MCF 10A (cell line): ENCODE data around the gene AP2M1. TPM values are rescaled to one million over a fixed set of nuclear protein-coding genes. Genes with fewer than 3 reads are reported as not detected.
A peak's percentile ranks its signal among the peaks of the same experiment; 100 is the strongest.

Source experiments
- BruUV-seq: library from RNA; stranded (reverse); fragments of 400-500 nt; replicated peaks from 2 replicates; lab custom pipeline; 2021; lab: Mats Ljungman, UMichigan
- CTCF ChIA-PET: fragments of 300-600 bp; sonication (Branson Sonifier 250); formaldehyde crosslinking; extraction: SDS; loops from one replicate; lab custom pipeline; 2021; ENCODE audit warnings: antibody characterized with exemption, inconsistent platforms; lab: Yijun Ruan, JAX
- POLR2A ChIA-PET: fragments of 300-600, 350-650 bp; sonication (Branson Sonifier 250); formaldehyde crosslinking; extraction: SDS; loops from one replicate; lab custom pipeline; 2020; ENCODE audit warnings: antibody characterized with exemption, inconsistent platforms; lab: Yijun Ruan, JAX
- DNase-seq: peaks from one replicate; pipeline ENCODE4 v3.0.0-alpha.2; 2018; ENCODE audit not compliant: unreplicated experiment
- H3K27ac Mint-ChIP-seq: one replicate; pipeline ENCODE4 v1.8.0; 2022; ENCODE audit warnings: mild to moderate bottlenecking, low read depth, mixed read lengths; ENCODE audit not compliant: unreplicated experiment
- H3K27me3 Mint-ChIP-seq: one replicate; pipeline ENCODE4 v1.8.0; 2022; ENCODE audit warnings: mixed read lengths; ENCODE audit not compliant: insufficient read depth, unreplicated experiment
- H3K36me3 Mint-ChIP-seq: one replicate; pipeline ENCODE4 v1.8.0; 2022; ENCODE audit warnings: mild to moderate bottlenecking, moderate library complexity, mixed read lengths; ENCODE audit not compliant: insufficient read depth, unreplicated experiment
- H3K4me1 Mint-ChIP-seq: one replicate; pipeline ENCODE4 v1.8.0; 2022; ENCODE audit warnings: mixed read lengths; ENCODE audit not compliant: insufficient read depth, unreplicated experiment
- H3K4me3 Mint-ChIP-seq: one replicate; pipeline ENCODE4 v1.8.0; 2022; ENCODE audit warnings: mild to moderate bottlenecking, moderate library complexity, mixed read lengths; ENCODE audit not compliant: unreplicated experiment
- H3K9me3 Mint-ChIP-seq: one replicate; pipeline ENCODE4 v1.8.0; 2022; ENCODE audit warnings: mixed read lengths; ENCODE audit not compliant: unreplicated experiment
- intact Hi-C: fragments of 100-400 bp; cut with micrococcal nuclease; formaldehyde crosslinking; loops from 2 replicates; pipeline ENCODE4 v1.14.1; 2022
- total RNA-seq: library from RNA; stranded (reverse); gene quantifications from 2 replicates; pipeline ENCODE4 v1.2.3, GENCODE V29; 2022
- TF ChIP-seq, protein P1 (sequence below): fragments of 200-600 bp; IDR thresholded peaks from one replicate; pipeline ENCODE4 v1.8.0; 2022; ENCODE audit warnings: antibody characterized with exemption, mild to moderate bottlenecking; ENCODE audit not compliant: unreplicated experiment

Gene AP2M1
- total RNA-seq, 1 experiment from 2014 or later, result 301 TPM

DNA sequence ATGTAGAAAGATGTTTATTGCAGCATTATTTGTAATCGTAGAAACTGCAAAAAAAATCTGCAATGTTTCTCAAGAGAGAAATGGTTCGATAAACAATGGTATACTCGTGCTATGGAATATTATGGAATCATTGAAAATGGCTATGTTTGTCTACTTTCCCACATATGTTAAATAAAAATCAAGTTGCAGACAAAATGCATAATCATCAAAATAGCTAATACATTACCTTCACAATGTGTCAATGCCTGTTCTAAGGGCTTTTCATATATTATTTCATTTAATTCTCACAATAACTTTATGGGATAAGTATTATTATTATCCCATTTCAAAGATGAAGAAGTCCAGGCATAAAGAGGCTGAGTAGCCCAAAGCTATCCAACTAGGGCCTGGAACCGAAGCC, 41.7 kb upstream of the AP2M1 start:
- no peak for DNase-seq
- POLR2A ChIA-PET, result interaction anchor here (1.1 to 4.5 kb wide), 13 partner anchors 8 to 248 kb away, joined by 3 to 59 read pairs (median 10); partner anchors contain the start of genes AP2M1, CLCN2, DVL3 and EEF1AKMT4
- Mint-ChIP-seq H3K27me3 (no peaks in the 10 kb centered on the region), H3K4me3 (peak overlapping the region; percentile 99), H3K36me3 (no peaks in the 10 kb centered on the region), H3K9me3 (no peaks in the 10 kb centered on the region), H3K4me1 (peaks cover 17% of the 10 kb centered on the region), H3K27ac (peak overlapping the region; percentile 83)
- CTCF ChIA-PET, result interaction anchor here (0.8 to 0.9 kb wide), 2 partner anchors 117 to 236 kb away, joined by 3 read pairs; partner anchors contain the start of gene EEF1AKMT4
- intact Hi-C loops, result loop anchor here (10.0 kb wide), 1 partner anchor 98 kb away; the partner anchor contains the start of gene HTR3D
- BruUV-seq, result no TSS peak
- TF ChIP-seq, protein P1, sequence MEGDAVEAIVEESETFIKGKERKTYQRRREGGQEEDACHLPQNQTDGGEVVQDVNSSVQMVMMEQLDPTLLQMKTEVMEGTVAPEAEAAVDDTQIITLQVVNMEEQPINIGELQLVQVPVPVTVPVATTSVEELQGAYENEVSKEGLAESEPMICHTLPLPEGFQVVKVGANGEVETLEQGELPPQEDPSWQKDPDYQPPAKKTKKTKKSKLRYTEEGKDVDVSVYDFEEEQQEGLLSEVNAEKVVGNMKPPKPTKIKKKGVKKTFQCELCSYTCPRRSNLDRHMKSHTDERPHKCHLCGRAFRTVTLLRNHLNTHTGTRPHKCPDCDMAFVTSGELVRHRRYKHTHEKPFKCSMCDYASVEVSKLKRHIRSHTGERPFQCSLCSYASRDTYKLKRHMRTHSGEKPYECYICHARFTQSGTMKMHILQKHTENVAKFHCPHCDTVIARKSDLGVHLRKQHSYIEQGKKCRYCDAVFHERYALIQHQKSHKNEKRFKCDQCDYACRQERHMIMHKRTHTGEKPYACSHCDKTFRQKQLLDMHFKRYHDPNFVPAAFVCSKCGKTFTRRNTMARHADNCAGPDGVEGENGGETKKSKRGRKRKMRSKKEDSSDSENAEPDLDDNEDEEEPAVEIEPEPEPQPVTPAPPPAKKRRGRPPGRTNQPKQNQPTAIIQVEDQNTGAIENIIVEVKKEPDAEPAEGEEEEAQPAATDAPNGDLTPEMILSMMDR, result no peak

DNA sequence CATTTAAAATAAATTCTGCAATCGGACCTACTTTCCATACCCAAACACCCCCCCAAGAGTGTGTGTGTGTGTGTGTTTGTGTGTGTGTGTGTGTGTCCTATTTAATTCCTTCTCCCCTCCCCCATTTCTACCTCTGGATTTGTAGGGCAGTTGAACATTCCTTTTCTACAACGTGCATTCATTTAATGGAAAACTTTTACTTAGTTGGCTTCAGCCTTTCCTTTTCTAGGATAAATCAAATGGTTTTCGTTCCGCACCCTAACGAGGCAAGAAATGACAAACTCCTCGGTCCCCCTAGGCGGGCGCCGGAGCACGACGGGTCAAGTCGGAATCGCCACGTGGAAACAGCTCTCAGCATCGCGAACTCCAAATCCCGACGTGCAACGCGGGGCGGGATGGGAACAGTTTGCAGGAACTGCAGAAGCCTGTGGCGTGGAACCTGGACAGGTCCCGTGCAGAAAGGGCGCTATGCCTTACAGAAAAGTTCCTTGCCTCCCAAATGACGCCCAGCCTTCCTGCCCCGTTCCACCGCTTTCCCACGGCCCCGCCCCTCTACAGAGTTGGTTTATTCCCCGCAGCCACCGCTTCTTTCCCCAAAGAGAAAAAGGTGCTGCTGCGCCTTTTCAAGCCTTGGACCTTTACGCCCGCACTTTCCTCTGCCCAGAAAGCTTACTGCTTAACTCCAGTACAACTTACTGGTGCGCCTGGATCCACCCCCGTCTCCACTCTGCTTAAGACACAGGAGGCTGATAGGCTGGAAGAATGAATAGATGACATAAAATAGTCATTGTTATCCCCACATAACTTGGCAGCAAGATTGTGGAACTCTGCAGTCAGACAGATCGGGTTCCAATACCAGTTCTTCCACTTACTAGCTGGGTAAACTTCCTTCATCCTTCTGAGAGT, 40.6 kb upstream of the AP2M1 start:
- H3K9me3 Mint-ChIP-seq, result no peaks in the 10 kb centered on the region
- H3K4me3 Mint-ChIP-seq, result peak overlapping the region; percentile 99
- no peaks in the 10 kb centered on the region for H3K27me3 Mint-ChIP-seq
- TF ChIP-seq, protein P1, result no peak
- peak; percentile 85 for DNase-seq
- ChIA-PET CTCF (interaction anchor here (0.8 to 1.6 kb wide), 6 partner anchors 9 to 250 kb away, joined by 3 to 5 read pairs (median 3); partner anchors contain the start of genes ABCC5, EEF1AKMT4 and PARL), POLR2A (interaction anchor here (0.6 to 4.5 kb wide), 35 partner anchors 9 to 249 kb away, joined by 3 to 59 read pairs (median 5); partner anchors contain the start of genes ABCC5, ABCF3, AP2M1 and CLCN2)
- peaks cover 17% of the 10 kb centered on the region for H3K4me1 Mint-ChIP-seq
- H3K27ac Mint-ChIP-seq, result peak overlapping the region; percentile 83
- BruUV-seq, result no TSS peak
- intact Hi-C loops, result loop anchor here (2.0 to 10.0 kb wide), 2 partner anchors 99 to 239 kb away; partner anchors contain the start of gene HTR3D
- peaks cover 5% of the 10 kb centered on the region for H3K36me3 Mint-ChIP-seq

DNA sequence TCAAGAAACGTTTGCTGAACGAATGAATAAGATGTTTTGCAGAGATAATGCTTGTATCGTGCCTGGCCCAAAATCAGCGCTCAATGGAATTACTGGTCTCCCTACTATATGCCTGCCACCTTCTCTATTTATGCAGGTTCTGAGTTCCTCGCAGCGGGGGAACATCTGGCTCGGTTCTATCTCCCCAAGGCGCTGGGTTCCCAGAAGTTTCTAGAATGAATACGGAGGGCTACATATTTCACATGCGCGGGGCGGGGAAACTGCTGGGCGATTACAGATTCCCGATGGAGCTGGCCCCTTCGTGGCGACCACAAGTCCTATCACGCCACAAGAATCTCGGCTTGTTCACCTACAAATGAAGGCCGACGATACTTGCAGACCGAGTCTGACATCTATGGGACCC, 39.9 kb upstream of the AP2M1 start:
- BruUV-seq, result no TSS peak
- intact Hi-C loops, result loop anchor here (2.0 to 10.0 kb wide), 3 partner anchors 53 to 240 kb away; partner anchors contain the start of genes ABCF3 and HTR3D
- Mint-ChIP-seq H3K4me3 (peak overlapping the region; percentile 99), H3K36me3 (peaks cover 12% of the 10 kb centered on the region), H3K4me1 (peaks cover 17% of the 10 kb centered on the region), H3K27me3 (no peaks in the 10 kb centered on the region), H3K9me3 (no peaks in the 10 kb centered on the region), H3K27ac (peak overlapping the region; percentile 83)
- POLR2A ChIA-PET, result interaction anchor here (0.6 to 4.5 kb wide), 32 partner anchors 10 to 291 kb away, joined by 3 to 59 read pairs (median 4); partner anchors contain the start of genes ABCC5, ABCF3, AP2M1 and DVL3
- TF ChIP-seq, protein P1, result no peak
- DNase-seq, result no peak
- CTCF ChIA-PET, result interaction anchor here (0.8 to 1.6 kb wide), 5 partner anchors 10 to 250 kb away, joined by 3 to 5 read pairs (median 3); partner anchors contain the start of genes ABCC5, EEF1AKMT4 and PARL
